GM12865 (cell line): Measurements from ENCODE around the gene TAS2R1.

Experiments used
- DNase-seq: peaks from one replicate; pipeline ENCODE4 v3.0.0; 2010; ENCODE audit warnings: low read depth
- H3K4me3 ChIP-seq: 2 replicates; pipeline ENCODE4 v1.5.1; 2011; ENCODE audit warnings: mild to moderate bottlenecking, low read depth, low read length, control low read depth
- TF ChIP-seq, protein P1 (sequence below): IDR thresholded peaks from 2 replicates; pipeline ENCODE4 v1.5.1; 2011; ENCODE audit warnings: low read length, control low read depth, low read depth, inconsistent platforms; ENCODE audit not compliant: insufficient read depth; ENCODE audit errors: missing control alignments

Gene TAS2R1

DNA sequence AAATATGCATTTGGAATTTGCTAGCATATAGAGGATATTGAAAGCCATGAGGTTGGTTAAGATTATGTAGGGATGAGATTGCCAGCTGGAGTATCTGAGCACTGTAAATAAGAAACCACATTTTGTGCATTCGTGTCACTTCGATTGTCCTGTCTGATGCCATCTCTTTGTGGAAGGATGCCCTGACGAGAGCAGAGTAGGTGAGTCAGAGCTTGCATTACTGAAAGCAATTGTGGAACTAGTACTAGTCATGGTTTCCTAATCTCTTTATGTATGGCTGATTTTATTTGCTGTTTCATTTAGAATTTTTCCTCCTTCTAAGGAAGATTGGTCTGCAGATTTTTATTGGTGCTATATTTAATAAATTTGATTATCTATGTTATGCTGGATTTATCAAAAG lies 14.5 kb upstream of the TAS2R1 start:
- no peak for DNase-seq
- TF ChIP-seq, protein P1, sequence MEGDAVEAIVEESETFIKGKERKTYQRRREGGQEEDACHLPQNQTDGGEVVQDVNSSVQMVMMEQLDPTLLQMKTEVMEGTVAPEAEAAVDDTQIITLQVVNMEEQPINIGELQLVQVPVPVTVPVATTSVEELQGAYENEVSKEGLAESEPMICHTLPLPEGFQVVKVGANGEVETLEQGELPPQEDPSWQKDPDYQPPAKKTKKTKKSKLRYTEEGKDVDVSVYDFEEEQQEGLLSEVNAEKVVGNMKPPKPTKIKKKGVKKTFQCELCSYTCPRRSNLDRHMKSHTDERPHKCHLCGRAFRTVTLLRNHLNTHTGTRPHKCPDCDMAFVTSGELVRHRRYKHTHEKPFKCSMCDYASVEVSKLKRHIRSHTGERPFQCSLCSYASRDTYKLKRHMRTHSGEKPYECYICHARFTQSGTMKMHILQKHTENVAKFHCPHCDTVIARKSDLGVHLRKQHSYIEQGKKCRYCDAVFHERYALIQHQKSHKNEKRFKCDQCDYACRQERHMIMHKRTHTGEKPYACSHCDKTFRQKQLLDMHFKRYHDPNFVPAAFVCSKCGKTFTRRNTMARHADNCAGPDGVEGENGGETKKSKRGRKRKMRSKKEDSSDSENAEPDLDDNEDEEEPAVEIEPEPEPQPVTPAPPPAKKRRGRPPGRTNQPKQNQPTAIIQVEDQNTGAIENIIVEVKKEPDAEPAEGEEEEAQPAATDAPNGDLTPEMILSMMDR: no peak
- H3K4me3 ChIP-seq: no peak overlapping the region

DNA sequence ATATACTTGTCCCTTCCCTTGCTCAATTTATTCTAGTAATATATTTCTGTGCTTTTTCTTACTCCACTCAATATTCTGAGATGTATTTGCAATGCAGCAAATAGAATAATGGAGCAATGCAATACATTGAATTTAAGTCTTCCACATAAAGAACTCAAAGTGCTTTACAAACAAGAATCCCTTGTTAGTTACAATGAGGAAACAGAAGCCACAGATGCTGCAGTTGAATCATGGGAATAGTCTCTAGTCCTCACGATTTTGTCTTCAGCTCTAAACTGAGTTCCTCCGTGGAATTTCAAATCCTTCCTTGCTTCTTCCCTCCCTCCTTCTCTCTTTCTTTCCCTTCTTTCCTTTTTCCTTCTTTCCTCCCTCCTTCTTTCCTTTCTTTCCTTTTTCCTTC lies 12.5 kb upstream of the TAS2R1 start:
- TF ChIP-seq, protein P1: no peak
- no peak for DNase-seq
- no peak overlapping the region for H3K4me3 ChIP-seq

DNA sequence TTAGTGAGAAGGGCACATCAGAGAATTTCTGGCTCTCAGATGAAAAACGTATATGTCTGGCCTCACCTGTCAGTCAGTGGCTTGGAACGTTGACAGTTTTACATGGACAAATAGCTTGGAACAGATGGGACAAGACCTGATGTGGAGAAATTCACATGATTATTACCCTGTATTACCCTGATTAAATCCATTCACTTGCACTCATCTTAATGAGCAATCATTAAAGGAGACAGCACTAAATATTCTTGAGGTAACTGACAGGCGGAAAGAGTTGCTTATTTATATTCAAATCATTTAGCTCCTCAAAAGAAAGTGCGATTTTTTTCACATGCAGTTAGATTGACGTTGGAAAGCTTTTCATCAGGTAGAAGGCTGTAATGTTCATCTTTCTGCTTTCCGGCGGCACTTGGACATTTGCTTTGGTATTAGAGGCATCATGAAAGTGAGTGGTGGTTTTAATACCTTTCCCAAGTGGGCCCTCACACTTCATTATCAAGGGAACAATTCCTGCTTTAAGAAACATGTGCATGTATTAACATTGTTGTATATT lies 11.7 kb upstream of the TAS2R1 start:
- H3K4me3 ChIP-seq: no peak overlapping the region
- TF ChIP-seq, protein P1: no peak
- DNase-seq: no peak

DNA sequence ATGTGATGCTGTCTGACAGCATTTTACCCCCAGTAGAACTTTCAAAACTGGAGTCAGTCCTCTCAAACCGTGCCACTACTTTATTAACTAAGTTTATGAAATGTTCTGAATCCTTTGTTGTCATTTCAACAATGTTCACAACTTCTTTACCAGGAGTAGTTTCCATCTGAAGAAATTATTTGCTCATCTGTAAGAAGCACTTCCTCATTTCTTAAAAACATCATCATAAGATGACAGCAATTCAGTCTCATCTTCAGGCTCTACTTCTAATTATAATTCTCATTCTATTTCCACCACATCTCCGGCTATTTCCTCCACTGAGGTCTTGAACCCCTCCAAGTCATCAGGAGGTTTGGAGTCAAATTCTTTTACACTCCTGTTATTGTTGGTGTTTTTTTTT lies 2.3 kb upstream of the TAS2R1 start:
- no peak overlapping the region for H3K4me3 ChIP-seq
- DNase-seq: no peak
- TF ChIP-seq, protein P1: no peak

DNA sequence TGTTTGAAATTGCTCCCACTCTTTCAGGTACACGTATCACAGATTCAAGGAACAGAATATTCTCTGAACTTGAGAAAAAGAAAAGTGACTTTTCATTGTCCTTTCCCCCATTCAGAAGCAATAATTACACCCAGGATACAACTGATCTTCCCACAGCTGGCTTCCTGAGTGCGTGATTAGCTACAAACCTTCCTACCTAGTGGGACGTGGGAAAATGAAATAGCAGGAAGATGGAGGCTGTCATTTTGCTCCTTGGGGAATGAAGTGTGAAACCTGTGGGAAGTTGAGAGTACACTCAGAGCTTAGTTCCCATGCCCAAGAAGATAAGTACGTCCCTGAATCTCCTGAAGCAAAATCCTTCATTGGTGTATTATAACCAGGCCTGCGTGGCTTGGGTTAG lies 2.6 kb downstream of the TAS2R1 start:
- TF ChIP-seq, protein P1: no peak
- no peak for DNase-seq
- H3K4me3 ChIP-seq: no peak overlapping the region

DNA sequence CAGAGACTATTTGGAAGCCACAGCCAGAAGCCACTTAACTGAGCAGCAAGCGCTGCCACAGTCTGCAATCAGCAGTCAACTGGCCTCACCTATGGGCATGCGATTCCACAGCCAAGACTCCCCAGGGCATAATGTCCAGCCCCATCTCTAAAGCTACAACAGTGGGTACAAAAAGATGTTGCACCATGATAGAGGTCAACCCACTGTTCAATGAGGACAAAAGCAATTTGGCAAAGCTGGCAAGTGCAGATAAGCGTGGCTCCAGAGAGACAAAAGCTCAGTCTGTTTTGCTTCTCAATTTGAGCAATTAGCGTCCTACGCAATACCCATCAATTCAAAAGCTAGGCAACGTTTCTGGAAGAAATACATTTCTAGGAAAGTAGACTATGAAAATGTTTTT lies 3.2 kb downstream of the TAS2R1 start:
- TF ChIP-seq, protein P1: no peak
- H3K4me3 ChIP-seq: no peak overlapping the region
- DNase-seq: no peak

DNA sequence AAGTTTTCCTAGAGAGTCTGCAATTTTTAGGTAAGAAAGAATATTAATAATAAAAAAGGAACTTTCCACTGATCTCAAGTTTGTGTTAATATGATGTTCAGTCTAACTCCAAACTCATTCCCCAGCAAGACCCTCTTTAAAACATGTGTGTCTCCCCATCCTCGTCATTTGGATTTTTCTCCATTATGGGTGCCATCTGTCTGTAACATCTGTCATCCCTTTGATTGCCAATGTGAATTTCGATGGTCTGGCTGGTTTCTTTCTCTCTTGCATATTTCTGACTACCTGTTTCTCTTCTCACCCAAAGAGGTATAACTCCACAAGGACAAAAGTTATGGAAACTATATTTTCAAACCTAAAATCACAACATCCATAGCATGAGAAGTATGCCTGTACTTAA lies 4.4 kb downstream of the TAS2R1 start:
- TF ChIP-seq, protein P1: no peak
- no peak for DNase-seq
- H3K4me3 ChIP-seq: no peak overlapping the region
